Measurements from ENCODE around the gene NOXO1. TPM values are rescaled to one million over a fixed set of nuclear protein-coding genes. Genes with fewer than 3 reads are reported as not detected.
A peak's percentile ranks its signal among the peaks of the same experiment; 100 is the strongest.

NOXO1 gene
- total and polyA plus RNA-seq, 7 experiments from 2014 or later, result 0.17 to 1.3 (median 0.76) TPM

- Histone ChIP-seq H3K36me3 (ENCODE audit: control insufficient read depth in 2 of 3, insufficient read depth in 3 of 3, low read length in 3 of 3) (no peaks in the 10 kb centered on the region), H3K4me1 (ENCODE audit: control insufficient read depth in 2 of 2, insufficient read depth in 2 of 2, low read length in 2 of 2) (peaks cover 14 to 20% of the 10 kb centered on the region in 2 donors), H3K9me3 (ENCODE audit: control insufficient read depth in 2 of 3, low read length in 3 of 3) (no peaks in the 10 kb centered on the region), H3K27ac (ENCODE audit: low read depth, low read length) (no peak overlapping the region), H3K27me3 (ENCODE audit: control insufficient read depth in 2 of 2, insufficient read depth in 2 of 2, low read length in 2 of 2) (peaks cover 0 to 8% of the 10 kb centered on the region in 2 donors), H3K4me3 (ENCODE audit: low read length) (no peak overlapping the region)
- POLR2A ChIA-PET, result interaction anchor here (0.6 to 4.3 kb wide), 4 partner anchors 52 to 132 kb away, joined by 3 to 32 read pairs (median 7); partner anchors contain the start of genes PKD1 and TRAF7
- intact Hi-C loops (cut with micrococcal nuclease), result loop anchor here (1.0 kb wide), 10 partner anchors 13 to 479 kb away; partner anchors contain the start of genes NTHL1 (in 2 of the 2), TSC2 (in 2 of the 2), ECI1 (in 1 of the 2) and MLST8 (in 1 of the 2)
- ATAC-seq (peak; percentile 9), DNase-seq (peak in 2 of 9 donors; percentile 30 to 45)
- CTCF ChIA-PET, result interaction anchor here (1.0 to 5.0 kb wide), 5 partner anchors 25 to 132 kb away, joined by 5 to 42 read pairs (median 6); partner anchors contain the start of genes NTHL1 and TSC2
- H3K9me3 Mint-ChIP-seq, result peaks cover 0 to 5% (median 0%) of the 10 kb centered on the region in 11 donors
- no peaks in the 10 kb centered on the region for H3K36me3 Mint-ChIP-seq
- peaks cover 7 to 54% (median 15%) of the 10 kb centered on the region in 5 donors for H3K27me3 Mint-ChIP-seq
- H3K27ac Mint-ChIP-seq, result peak overlapping the region in 6 of 9 donors; percentile 13 to 83 (median 66)
- peaks cover 13 to 26% (median 22%) of the 10 kb centered on the region in 7 donors for H3K4me1 Mint-ChIP-seq
- peak overlapping the region in 9 of 10 donors; percentile 50 to 83 (median 75) for H3K4me3 Mint-ChIP-seq
Observed at GRCh38 chr16:2022723-2023091, 41.4 kb upstream of the NOXO1 start.

DNA sequence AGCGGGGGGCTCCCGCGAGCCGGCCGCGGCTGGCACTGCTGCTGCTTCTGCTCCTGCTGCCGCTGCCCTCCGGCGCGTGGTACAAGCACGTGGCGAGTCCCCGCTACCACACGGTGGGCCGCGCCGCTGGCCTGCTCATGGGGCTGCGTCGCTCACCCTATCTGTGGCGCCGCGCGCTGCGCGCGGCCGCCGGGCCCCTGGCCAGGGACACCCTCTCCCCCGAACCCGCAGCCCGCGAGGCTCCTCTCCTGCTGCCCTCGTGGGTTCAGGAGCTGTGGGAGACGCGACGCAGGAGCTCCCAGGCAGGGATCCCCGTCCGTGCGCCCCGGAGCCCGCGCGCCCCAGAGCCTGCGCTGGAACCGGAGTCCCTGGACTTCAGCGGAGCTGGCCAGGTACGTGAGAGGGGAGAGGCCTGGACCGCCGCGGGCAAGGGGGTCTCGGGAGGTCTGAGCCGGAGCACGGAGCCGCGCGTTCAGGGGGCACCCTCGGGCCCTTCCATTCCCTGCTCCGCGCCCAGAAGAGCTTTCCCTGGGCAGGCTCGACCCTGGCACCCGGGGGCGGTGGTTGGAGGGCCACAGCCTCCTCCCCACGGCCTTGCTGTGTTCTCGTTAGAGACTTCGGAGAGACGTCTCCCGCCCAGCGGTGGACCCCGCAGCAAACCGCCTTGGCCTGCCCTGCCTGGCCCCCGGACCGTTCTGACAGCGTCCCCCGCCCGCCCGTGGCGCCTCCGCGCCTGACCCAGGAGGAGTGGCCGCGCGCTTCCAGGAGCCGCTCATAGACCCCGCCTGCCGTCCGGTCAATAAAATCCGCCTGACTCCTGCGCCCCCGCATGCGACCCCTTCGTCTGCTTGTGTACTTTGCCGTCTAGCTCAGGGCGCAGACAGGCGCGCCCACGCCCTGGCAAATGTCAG lies 38.9 kb upstream of the NOXO1 start:
- H3K4me3 ChIP-seq (ENCODE audit: low read length), result no peak overlapping the region
- H3K27ac ChIP-seq (ENCODE audit: low read depth, low read length), result no peak overlapping the region
- DNase-seq (no peak), ATAC-seq (no peak)
- CTCF ChIA-PET, result interaction anchor here (5.0 kb wide), 1 partner anchor 121 kb away, joined by 42 read pairs; no protein-coding TSS in a partner anchor
- no peak overlapping the region for H3K27ac Mint-ChIP-seq
- no peaks in the 10 kb centered on the region for H3K36me3 ChIP-seq (ENCODE audit: control insufficient read depth in 2 of 3, insufficient read depth in 3 of 3, low read length in 3 of 3)
- intact Hi-C loops (cut with micrococcal nuclease), result no loop called here
- H3K4me1 ChIP-seq (ENCODE audit: control insufficient read depth in 2 of 2, insufficient read depth in 2 of 2, low read length in 2 of 2), result peaks cover 11 to 15% of the 10 kb centered on the region in 2 donors
- H3K27me3 ChIP-seq (ENCODE audit: control insufficient read depth in 2 of 2, insufficient read depth in 2 of 2, low read length in 2 of 2), result peaks cover 0 to 8% of the 10 kb centered on the region in 2 donors
- no peaks in the 10 kb centered on the region for H3K9me3 ChIP-seq (ENCODE audit: control insufficient read depth in 2 of 3, low read length in 3 of 3)
- H3K4me1 Mint-ChIP-seq, result peaks cover 11 to 17% (median 13%) of the 10 kb centered on the region in 7 donors
- POLR2A ChIA-PET, result interaction anchor here (1.0 to 1.5 kb wide), 2 partner anchors 120 to 135 kb away, joined by 3 read pairs; partner anchors contain the start of gene TRAF7
- peaks cover 0 to 5% (median 0%) of the 10 kb centered on the region in 11 donors for H3K9me3 Mint-ChIP-seq
- H3K4me3 Mint-ChIP-seq, result peak overlapping the region in 2 of 10 donors; percentile 17 to 46
- peaks cover 7 to 42% (median 15%) of the 10 kb centered on the region in 5 donors for H3K27me3 Mint-ChIP-seq
- H3K36me3 Mint-ChIP-seq, result no peaks in the 10 kb centered on the region

GRCh38 chr16:2019518-2019920 lies 38.2 kb upstream of the NOXO1 start, which contains the start of gene NPW:
Gene NPW (plus strand): TSS chr16:2019785.
- H3K27me3 ChIP-seq (ENCODE audit: control insufficient read depth in 2 of 2, insufficient read depth in 2 of 2, low read length in 2 of 2), result peaks cover 0 to 8% of the 10 kb centered on the region in 2 donors
- ChIA-PET POLR2A (interaction anchor here (1.2 to 1.5 kb wide), 2 partner anchors 121 to 135 kb away, joined by 3 to 7 read pairs; no protein-coding TSS in a partner anchor), CTCF (interaction anchor here (5.0 kb wide), 1 partner anchor 122 kb away, joined by 42 read pairs; no protein-coding TSS in a partner anchor)
- no peak within 1 kb of the TSS for H3K27ac ChIP-seq (ENCODE audit: low read depth, low read length)
- H3K4me3 ChIP-seq (ENCODE audit: low read length), result no peak within 1 kb of the TSS
- DNase-seq, result peak in 1 of 9 donors; percentile 45
- no peaks in the 10 kb centered on the region for H3K36me3 ChIP-seq (ENCODE audit: control insufficient read depth in 2 of 3, insufficient read depth in 3 of 3, low read length in 3 of 3)
- peaks cover 0 to 5% (median 0%) of the 10 kb centered on the region in 11 donors for H3K9me3 Mint-ChIP-seq
- intact Hi-C loops (cut with micrococcal nuclease), result no loop called here
- H3K4me1 ChIP-seq (ENCODE audit: control insufficient read depth in 2 of 2, insufficient read depth in 2 of 2, low read length in 2 of 2), result peaks cover 11 to 15% of the 10 kb centered on the region in 2 donors
- H3K27me3 Mint-ChIP-seq, result peaks cover 7 to 40% (median 15%) of the 10 kb centered on the region in 5 donors
- ATAC-seq, result no peak
- H3K9me3 ChIP-seq (ENCODE audit: control insufficient read depth in 2 of 3, low read length in 3 of 3), result no peaks in the 10 kb centered on the region
- no peak within 1 kb of the TSS for H3K27ac Mint-ChIP-seq
- H3K4me3 Mint-ChIP-seq, result peak within 1 kb of the TSS in 2 of 10 donors; percentile 17 to 46
- no peaks in the 10 kb centered on the region for H3K36me3 Mint-ChIP-seq
- H3K4me1 Mint-ChIP-seq, result peaks cover 11 to 17% (median 13%) of the 10 kb centered on the region in 7 donors

GRCh38 chr16:2016407-2016922 lies 35.2 kb upstream of the NOXO1 start:
- Histone ChIP-seq H3K4me1 (ENCODE audit: control insufficient read depth in 2 of 2, insufficient read depth in 2 of 2, low read length in 2 of 2) (no peaks in the 10 kb centered on the region), H3K4me3 (ENCODE audit: low read length) (no peak overlapping the region), H3K36me3 (ENCODE audit: control insufficient read depth in 2 of 3, insufficient read depth in 3 of 3, low read length in 3 of 3) (no peaks in the 10 kb centered on the region), H3K9me3 (ENCODE audit: control insufficient read depth in 2 of 3, low read length in 3 of 3) (no peaks in the 10 kb centered on the region), H3K27ac (ENCODE audit: low read depth, low read length) (no peak overlapping the region), H3K27me3 (ENCODE audit: control insufficient read depth in 2 of 2, insufficient read depth in 2 of 2, low read length in 2 of 2) (peaks cover 0 to 4% of the 10 kb centered on the region in 2 donors)
- Mint-ChIP-seq H3K27ac (no peak overlapping the region), H3K36me3 (no peaks in the 10 kb centered on the region), H3K9me3 (peaks cover 0 to 1% (median 0%) of the 10 kb centered on the region in 11 donors), H3K4me3 (no peak overlapping the region), H3K4me1 (peaks cover 0 to 3% (median 0%) of the 10 kb centered on the region in 7 donors), H3K27me3 (peaks cover 6 to 23% (median 10%) of the 10 kb centered on the region in 5 donors)
- DNase-seq, result no peak
- ATAC-seq, result no peak
- intact Hi-C loops (cut with micrococcal nuclease), result no loop called here
- POLR2A ChIA-PET, result no interaction called here
- CTCF ChIA-PET, result interaction anchor here (0.6 to 0.8 kb wide), 2 partner anchors 124 to 1885 kb away, joined by 3 read pairs; no protein-coding TSS in a partner anchor

DNA sequence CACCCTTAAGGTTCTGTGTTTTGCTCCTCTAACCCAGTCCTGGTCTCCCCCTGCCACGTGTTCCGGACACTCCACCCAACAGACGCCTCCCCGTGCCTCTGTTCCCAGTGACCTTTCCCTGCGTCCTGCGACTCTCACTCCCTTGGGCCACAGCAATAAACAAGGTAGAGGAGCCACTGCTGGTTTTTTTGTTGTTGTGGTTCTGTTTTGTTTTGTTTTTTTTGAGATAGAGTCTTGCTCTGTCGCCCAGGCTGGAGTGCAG lies 34.6 kb upstream of the NOXO1 start:
- intact Hi-C loops (cut with micrococcal nuclease), result no loop called here
- Mint-ChIP-seq H3K4me3 (no peak overlapping the region), H3K27ac (no peak overlapping the region), H3K9me3 (peaks cover 0 to 1% (median 0%) of the 10 kb centered on the region in 11 donors), H3K36me3 (no peaks in the 10 kb centered on the region), H3K27me3 (peaks cover 4 to 19% (median 10%) of the 10 kb centered on the region in 5 donors), H3K4me1 (peaks cover 0 to 3% (median 0%) of the 10 kb centered on the region in 7 donors)
- H3K27ac ChIP-seq (ENCODE audit: low read depth, low read length), result no peak overlapping the region
- no peak for ATAC-seq
- no peak overlapping the region for H3K4me3 ChIP-seq (ENCODE audit: low read length)
- no peaks in the 10 kb centered on the region for H3K9me3 ChIP-seq (ENCODE audit: control insufficient read depth in 2 of 3, low read length in 3 of 3)
- no peaks in the 10 kb centered on the region for H3K36me3 ChIP-seq (ENCODE audit: control insufficient read depth in 2 of 3, insufficient read depth in 3 of 3, low read length in 3 of 3)
- no peaks in the 10 kb centered on the region for H3K4me1 ChIP-seq (ENCODE audit: control insufficient read depth in 2 of 2, insufficient read depth in 2 of 2, low read length in 2 of 2)
- H3K27me3 ChIP-seq (ENCODE audit: control insufficient read depth in 2 of 2, insufficient read depth in 2 of 2, low read length in 2 of 2), result peaks cover 0 to 3% of the 10 kb centered on the region in 2 donors
- POLR2A ChIA-PET, result no interaction called here
- DNase-seq, result no peak
- CTCF ChIA-PET, result interaction anchor here (1.0 kb wide), 1 partner anchor 125 kb away, joined by 3 read pairs; no protein-coding TSS in a partner anchor

Measured in naive thymus-derived CD4-positive, alpha-beta T cell (primary cell).